ENCODE measurements around the gene ST3GAL3. TPM values are rescaled to one million over a fixed set of nuclear protein-coding genes. Genes with fewer than 3 reads are reported as not detected.

Gene ST3GAL3
- polyA plus RNA-seq, 1 of the 3 experiments (the other 2 are of a cell fraction), result 20.6 TPM

- ChIA-PET POLR2A (no interaction called here), CTCF (no interaction called here)
- no peaks in the 10 kb centered on the region for H3K79me2 ChIP-seq (ENCODE audit: insufficient read depth)
These were observed 253.5 kb downstream of the ST3GAL3 start for GRCh38 chr1:43960798-43961197.

More at GRCh38 chr1:43960798-43961197, 253.5 kb downstream of the ST3GAL3 start:
- no peaks in the 10 kb centered on the region for H3K9me2 ChIP-seq
- no peak overlapping the region for H2AFZ ChIP-seq (ENCODE audit: low read depth)
- H3K4me3 ChIP-seq (ENCODE audit: low read depth in 2 of 2, low read length in 1 of 2), result no peak overlapping the region
- no peaks in the 10 kb centered on the region for H4K20me1 ChIP-seq (ENCODE audit: insufficient read depth)
- H3K4me2 ChIP-seq, result no peak overlapping the region
- no peak for DNase-seq
- H3F3A ChIP-seq (replicated peaks; ENCODE audit: insufficient read depth), result no peaks in the 10 kb centered on the region
- peaks cover 3 to 67% of the 10 kb centered on the region in 2 experiments for H3K36me3 ChIP-seq (replicated peaks in 1 of 2; ENCODE audit: control insufficient read depth in 1 of 2, insufficient read depth in 2 of 2, low read length in 1 of 2)
- no peaks in the 10 kb centered on the region for H3K27me3 ChIP-seq (ENCODE audit: insufficient read depth)
- H3K4me1 ChIP-seq (ENCODE audit: control insufficient read depth in 1 of 2, insufficient read depth in 2 of 2, low read depth in 1 of 2, low read length in 1 of 2), result no peaks in the 10 kb centered on the region
- H3K9ac ChIP-seq, result no peak overlapping the region
- no peak overlapping the region for H3K27ac ChIP-seq (ENCODE audit: low read depth in 2 of 2, low read length in 1 of 2)
- TF ChIP-seq NFIC (IDR thresholded peaks at IDR 0.05; ENCODE audit: borderline replicate concordance) (no peak), USF1 (IDR thresholded peaks at IDR 0.05; ENCODE audit: borderline replicate concordance, low read depth) (no peak), GATA2 (CRISPR knock-in tag; IDR thresholded peaks at IDR 0.05) (no peak), ZBTB33 (IDR thresholded peaks at IDR 0.05; ENCODE audit: borderline replicate concordance, low read depth) (no peak), CTCF (IDR thresholded peaks at IDR 0.05) (no peak), RXRA (IDR thresholded peaks at IDR 0.05; ENCODE audit: borderline replicate concordance, low read depth) (no peak), REST (IDR thresholded peaks at IDR 0.05; ENCODE audit: low read depth, low read length) (no peak), IRF3 (IDR thresholded peaks at IDR 0.05; ENCODE audit: low read depth, low read length) (no peak)
- 78% methylated on average over 3 of the region's 8 CpGs for WGBS (ENCODE audit: low lambda C conversion rate)
- no peaks in the 10 kb centered on the region for H3K9me3 ChIP-seq

All from SK-N-SH (cell line).